ENCODE results near the gene IKBIP. TPM values are rescaled to one million over a fixed set of nuclear protein-coding genes. Genes with fewer than 3 reads are reported as not detected.

The IKBIP gene
- total RNA-seq, 2 donors from 2014 or later, result 6.0 to 6.5 TPM

GRCh38 chr12:98582093-98582492 lies 62.5 kb downstream of the IKBIP start:
- intact Hi-C loops (cut with DNase I), result no loop called here
- H3K9me3 ChIP-seq, result no peaks in the 10 kb centered on the region
- WGBS, result 79% methylated on average over 6 of the region's 6 CpGs
- no peak overlapping the region for H3K27ac ChIP-seq
- no peak for DNase-seq (ENCODE audit: low spot score)
- H3K4me3 ChIP-seq, result no peak overlapping the region
- no peaks in the 10 kb centered on the region for H3K4me1 ChIP-seq (replicated peaks)
- TF ChIP-seq POLR2AphosphoS5 (IDR thresholded peaks at IDR 0.05) (no peak), POLR2A (IDR thresholded peaks at IDR 0.05) (no peak)
- TF ChIP-seq, protein P1, sequence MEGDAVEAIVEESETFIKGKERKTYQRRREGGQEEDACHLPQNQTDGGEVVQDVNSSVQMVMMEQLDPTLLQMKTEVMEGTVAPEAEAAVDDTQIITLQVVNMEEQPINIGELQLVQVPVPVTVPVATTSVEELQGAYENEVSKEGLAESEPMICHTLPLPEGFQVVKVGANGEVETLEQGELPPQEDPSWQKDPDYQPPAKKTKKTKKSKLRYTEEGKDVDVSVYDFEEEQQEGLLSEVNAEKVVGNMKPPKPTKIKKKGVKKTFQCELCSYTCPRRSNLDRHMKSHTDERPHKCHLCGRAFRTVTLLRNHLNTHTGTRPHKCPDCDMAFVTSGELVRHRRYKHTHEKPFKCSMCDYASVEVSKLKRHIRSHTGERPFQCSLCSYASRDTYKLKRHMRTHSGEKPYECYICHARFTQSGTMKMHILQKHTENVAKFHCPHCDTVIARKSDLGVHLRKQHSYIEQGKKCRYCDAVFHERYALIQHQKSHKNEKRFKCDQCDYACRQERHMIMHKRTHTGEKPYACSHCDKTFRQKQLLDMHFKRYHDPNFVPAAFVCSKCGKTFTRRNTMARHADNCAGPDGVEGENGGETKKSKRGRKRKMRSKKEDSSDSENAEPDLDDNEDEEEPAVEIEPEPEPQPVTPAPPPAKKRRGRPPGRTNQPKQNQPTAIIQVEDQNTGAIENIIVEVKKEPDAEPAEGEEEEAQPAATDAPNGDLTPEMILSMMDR (IDR thresholded peaks at IDR 0.05), result no peak
- H3K27me3 ChIP-seq (replicated peaks; ENCODE audit: insufficient read depth), result no peaks in the 10 kb centered on the region
- H3K36me3 ChIP-seq, result no peaks in the 10 kb centered on the region

GRCh38 chr12:98581101-98581500 lies 63.5 kb downstream of the IKBIP start:
- 76% methylated on average over 1 of the region's 1 CpG for WGBS
- H3K36me3 ChIP-seq, result no peaks in the 10 kb centered on the region
- H3K27ac ChIP-seq, result no peak overlapping the region
- H3K27me3 ChIP-seq (replicated peaks; ENCODE audit: insufficient read depth), result no peaks in the 10 kb centered on the region
- intact Hi-C loops (cut with DNase I), result no loop called here
- TF ChIP-seq POLR2AphosphoS5 (IDR thresholded peaks at IDR 0.05), result no peak
- H3K9me3 ChIP-seq, result no peaks in the 10 kb centered on the region
- DNase-seq (ENCODE audit: low spot score), result no peak
- no peak overlapping the region for H3K4me3 ChIP-seq
- H3K4me1 ChIP-seq (replicated peaks), result no peaks in the 10 kb centered on the region

DNA sequence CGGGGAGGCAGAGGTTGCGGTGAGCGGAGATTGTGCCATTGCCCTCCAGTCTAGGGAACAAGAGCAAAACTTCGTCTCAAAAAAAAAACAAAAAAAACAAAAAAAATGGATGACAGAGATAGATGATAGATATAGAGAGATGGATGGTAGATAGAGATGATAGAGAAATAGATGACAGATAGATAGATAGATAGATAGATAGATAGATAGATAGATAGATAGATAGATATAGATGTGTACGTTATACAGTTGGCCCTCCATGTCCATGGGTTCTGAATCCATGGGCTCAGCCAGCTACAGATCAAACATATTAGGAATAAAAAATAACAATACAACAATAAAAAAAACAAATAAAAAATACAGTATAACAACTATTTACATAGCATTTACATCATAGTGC lies 63.9 kb downstream of the IKBIP start:
- 94% methylated on average over 5 of the region's 5 CpGs for WGBS
- no peaks in the 10 kb centered on the region for H3K4me1 ChIP-seq (replicated peaks)
- intact Hi-C loops (cut with DNase I), result no loop called here
- H3K27ac ChIP-seq, result no peak overlapping the region
- no peak overlapping the region for H3K4me3 ChIP-seq
- DNase-seq (ENCODE audit: low spot score), result no peak
- H3K36me3 ChIP-seq, result no peaks in the 10 kb centered on the region
- H3K9me3 ChIP-seq, result no peaks in the 10 kb centered on the region
- TF ChIP-seq, protein P1 (IDR thresholded peaks at IDR 0.05), result no peak
- TF ChIP-seq POLR2AphosphoS5 (IDR thresholded peaks at IDR 0.05) (no peak), POLR2A (IDR thresholded peaks at IDR 0.05) (no peak)
- H3K27me3 ChIP-seq (replicated peaks; ENCODE audit: insufficient read depth), result no peaks in the 10 kb centered on the region

DNA sequence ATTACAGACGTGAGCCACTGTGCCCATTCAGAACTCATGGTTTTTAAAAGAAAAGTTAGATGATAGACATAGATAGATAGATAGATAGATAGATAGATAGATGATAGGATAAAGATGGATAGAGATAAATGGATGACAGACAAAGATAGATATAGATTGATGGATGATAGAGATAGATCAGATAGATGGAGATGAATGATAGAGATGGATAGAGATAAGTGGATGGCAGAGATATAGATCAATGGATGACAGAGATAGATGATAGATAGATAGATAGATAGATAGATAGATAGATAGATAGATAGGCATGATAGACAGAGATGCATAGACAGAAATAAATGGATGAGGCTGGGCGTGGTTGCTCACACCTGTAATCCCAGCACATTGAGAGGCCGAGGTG lies 64.8 kb downstream of the IKBIP start:
- WGBS, result 91% methylated on average over 3 of the region's 3 CpGs
- H3K9me3 ChIP-seq, result no peaks in the 10 kb centered on the region
- no peak overlapping the region for H3K4me3 ChIP-seq
- no peak overlapping the region for H3K27ac ChIP-seq
- no peaks in the 10 kb centered on the region for H3K27me3 ChIP-seq (replicated peaks; ENCODE audit: insufficient read depth)
- H3K36me3 ChIP-seq, result no peaks in the 10 kb centered on the region
- DNase-seq (ENCODE audit: low spot score), result no peak
- H3K4me1 ChIP-seq (replicated peaks), result no peaks in the 10 kb centered on the region
- intact Hi-C loops (cut with DNase I), result no loop called here
- TF ChIP-seq POLR2A (IDR thresholded peaks at IDR 0.05) (no peak), POLR2AphosphoS5 (IDR thresholded peaks at IDR 0.05) (no peak)
- TF ChIP-seq, protein P1 (IDR thresholded peaks at IDR 0.05), result no peak

- no peak for DNase-seq (ENCODE audit: low spot score)
These were observed 65.2 kb downstream of the IKBIP start for GRCh38 chr12:98579347-98579746.

More at GRCh38 chr12:98579347-98579746, 65.2 kb downstream of the IKBIP start:
- intact Hi-C loops (cut with DNase I), result no loop called here
- Histone ChIP-seq H3K9me3 (no peaks in the 10 kb centered on the region), H3K4me1 (replicated peaks) (no peaks in the 10 kb centered on the region), H3K36me3 (no peaks in the 10 kb centered on the region), H3K27me3 (replicated peaks; ENCODE audit: insufficient read depth) (no peaks in the 10 kb centered on the region), H3K4me3 (no peak overlapping the region), H3K27ac (no peak overlapping the region)
- WGBS, result 80% methylated on average over 5 of the region's 5 CpGs
- TF ChIP-seq, protein P1 (IDR thresholded peaks at IDR 0.05), result no peak
- TF ChIP-seq POLR2A (IDR thresholded peaks at IDR 0.05) (no peak), POLR2AphosphoS5 (IDR thresholded peaks at IDR 0.05) (no peak)
